Calu3 (cell line): ENCODE measurements around the gene S100G. TPM values are rescaled to one million over a fixed set of nuclear protein-coding genes. Genes with fewer than 3 reads are reported as not detected.
"Not testable (repeated sequence)": the region's sequence is repeated elsewhere in the genome, so short reads cannot be mapped to it uniquely, and the experiment has no call there.

Experiments used
- BruUV-seq: library from RNA; stranded (reverse); fragments of 400-500 nt; replicated peaks from 2 replicates; lab custom pipeline; 2021; lab: Mats Ljungman, UMichigan
- CTCF ChIA-PET: fragments of 300-600 bp; sonication (Branson Sonifier 250); formaldehyde crosslinking; loops from one replicate; lab custom pipeline; 2022; ENCODE audit warnings: antibody characterized with exemption; lab: Charles Lee
- DNase-seq: peaks from one replicate; pipeline ENCODE4 v3.0.0; 2022
- H3K27ac Mint-ChIP-seq: one replicate; pipeline ENCODE4 v1.8.0; 2022; ENCODE audit warnings: mixed read lengths; ENCODE audit not compliant: unreplicated experiment
- H3K27me3 Mint-ChIP-seq: one replicate; pipeline ENCODE4 v1.8.0; 2022; ENCODE audit warnings: mixed read lengths; ENCODE audit not compliant: unreplicated experiment
- H3K36me3 Mint-ChIP-seq: one replicate; pipeline ENCODE4 v1.8.0; 2022; ENCODE audit warnings: mild to moderate bottlenecking, moderate library complexity, mixed read lengths; ENCODE audit not compliant: insufficient read depth, unreplicated experiment
- H3K4me1 Mint-ChIP-seq: one replicate; pipeline ENCODE4 v1.8.0; 2022; ENCODE audit warnings: mild to moderate bottlenecking, low read depth, mixed read lengths; ENCODE audit not compliant: unreplicated experiment
- H3K4me3 Mint-ChIP-seq: one replicate; pipeline ENCODE4 v1.8.0; 2022; ENCODE audit warnings: mild to moderate bottlenecking, low read depth, moderate library complexity, mixed read lengths; ENCODE audit not compliant: unreplicated experiment
- H3K9me3 Mint-ChIP-seq: one replicate; pipeline ENCODE4 v1.8.0; 2022; ENCODE audit warnings: low read depth, mixed read lengths; ENCODE audit not compliant: unreplicated experiment
- intact Hi-C: fragments of 100-400 bp; cut with micrococcal nuclease; formaldehyde crosslinking; loops from one replicate; pipeline ENCODE4 v1.10.0; 2022; ENCODE audit not compliant: unreplicated experiment
- total RNA-seq: library from RNA; stranded (reverse); gene quantifications from 2 replicates; pipeline ENCODE4 v1.2.3, GENCODE V29; 2022
- TF ChIP-seq, protein P1 (sequence below): fragments of 200-600 bp; IDR thresholded peaks from one replicate; pipeline ENCODE4 v1.8.0; 2022; ENCODE audit warnings: antibody characterized with exemption; ENCODE audit not compliant: unreplicated experiment

S100G gene
- total RNA-seq, 1 experiment from 2014 or later, result not detected

DNA sequence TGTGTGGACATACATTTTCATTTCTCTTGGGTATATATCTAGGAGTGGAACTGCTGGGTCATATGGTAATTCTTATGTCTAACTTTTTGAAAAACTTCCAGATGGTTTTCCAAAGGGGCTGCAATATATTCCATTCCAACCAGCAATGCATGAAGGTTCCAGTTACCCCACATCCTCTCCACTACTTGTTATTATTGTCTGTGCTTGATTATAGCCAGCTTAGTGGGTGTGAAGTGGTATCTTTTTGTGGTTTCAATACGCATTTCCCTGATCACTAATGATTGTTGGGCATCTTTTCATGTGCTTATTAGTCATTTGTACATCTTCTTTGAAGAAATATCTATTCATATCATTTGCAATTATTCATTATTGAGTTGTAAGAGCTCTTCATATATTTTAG, 31.5 kb upstream of the S100G start:
- CTCF ChIA-PET, result no interaction called here
- H3K36me3 Mint-ChIP-seq, result no peaks in the 10 kb centered on the region

DNA sequence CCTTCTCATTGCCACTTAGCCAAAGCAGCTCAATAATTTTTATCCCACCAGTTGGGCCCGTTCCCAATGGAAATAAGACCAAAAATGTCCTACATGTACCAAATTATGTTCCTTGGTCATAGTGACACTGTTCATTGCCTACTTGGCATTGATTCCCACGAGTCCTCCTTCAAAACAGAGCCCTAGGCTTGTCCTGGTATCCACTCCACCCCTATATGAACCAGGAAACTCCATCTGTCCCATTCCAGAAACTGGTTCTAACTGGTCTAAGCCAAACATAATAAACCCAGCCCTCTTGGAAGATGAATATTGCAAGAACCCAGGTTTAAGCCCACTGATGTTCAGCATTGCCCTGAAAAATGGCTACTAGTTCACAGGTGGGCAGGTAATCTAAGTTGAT, 30.9 kb upstream of the S100G start:
- Mint-ChIP-seq H3K27me3 (no peaks in the 10 kb centered on the region), H3K4me3 (no peak overlapping the region), H3K27ac (no peak overlapping the region), H3K4me1 (no peaks in the 10 kb centered on the region), H3K36me3 (no peaks in the 10 kb centered on the region), H3K9me3 (no peaks in the 10 kb centered on the region)
- CTCF ChIA-PET, result no interaction called here
- BruUV-seq, result no TSS peak
- intact Hi-C loops, result no loop called here
- TF ChIP-seq, protein P1, sequence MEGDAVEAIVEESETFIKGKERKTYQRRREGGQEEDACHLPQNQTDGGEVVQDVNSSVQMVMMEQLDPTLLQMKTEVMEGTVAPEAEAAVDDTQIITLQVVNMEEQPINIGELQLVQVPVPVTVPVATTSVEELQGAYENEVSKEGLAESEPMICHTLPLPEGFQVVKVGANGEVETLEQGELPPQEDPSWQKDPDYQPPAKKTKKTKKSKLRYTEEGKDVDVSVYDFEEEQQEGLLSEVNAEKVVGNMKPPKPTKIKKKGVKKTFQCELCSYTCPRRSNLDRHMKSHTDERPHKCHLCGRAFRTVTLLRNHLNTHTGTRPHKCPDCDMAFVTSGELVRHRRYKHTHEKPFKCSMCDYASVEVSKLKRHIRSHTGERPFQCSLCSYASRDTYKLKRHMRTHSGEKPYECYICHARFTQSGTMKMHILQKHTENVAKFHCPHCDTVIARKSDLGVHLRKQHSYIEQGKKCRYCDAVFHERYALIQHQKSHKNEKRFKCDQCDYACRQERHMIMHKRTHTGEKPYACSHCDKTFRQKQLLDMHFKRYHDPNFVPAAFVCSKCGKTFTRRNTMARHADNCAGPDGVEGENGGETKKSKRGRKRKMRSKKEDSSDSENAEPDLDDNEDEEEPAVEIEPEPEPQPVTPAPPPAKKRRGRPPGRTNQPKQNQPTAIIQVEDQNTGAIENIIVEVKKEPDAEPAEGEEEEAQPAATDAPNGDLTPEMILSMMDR, result no peak
- no peak for DNase-seq

More for the DNA sequence above, 31.5 kb upstream of the S100G start:
- Mint-ChIP-seq H3K27ac (no peak overlapping the region), H3K4me1 (no peaks in the 10 kb centered on the region), H3K27me3 (no peaks in the 10 kb centered on the region), H3K4me3 (no peak overlapping the region), H3K9me3 (no peaks in the 10 kb centered on the region)
- TF ChIP-seq, protein P1, result no peak
- intact Hi-C loops, result no loop called here
- no TSS peak for BruUV-seq
- DNase-seq, result no peak

DNA sequence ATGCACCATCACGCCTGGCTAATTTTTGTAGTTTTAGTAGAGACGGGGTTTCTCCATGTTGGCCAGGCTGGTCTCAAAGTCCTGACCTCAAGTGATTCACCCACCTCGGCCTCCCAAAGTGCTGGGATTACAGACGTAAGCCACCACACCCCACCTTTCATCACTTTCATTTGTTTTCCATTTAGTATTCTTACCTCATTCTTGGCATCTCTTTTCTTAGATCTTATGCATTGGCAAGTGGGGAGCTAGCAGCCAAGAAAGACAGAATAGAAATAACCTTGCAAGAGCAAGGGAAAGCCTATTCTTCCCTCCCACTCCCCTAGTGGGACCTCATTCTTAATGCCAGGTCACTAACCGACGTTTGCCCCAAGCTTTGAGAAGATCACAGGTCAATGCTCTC, 21.4 kb upstream of the S100G start:
- H3K4me1 Mint-ChIP-seq, BruUV-seq, H3K9me3 Mint-ChIP-seq, H3K36me3 Mint-ChIP-seq, intact Hi-C loops, H3K4me3 Mint-ChIP-seq, H3K27ac Mint-ChIP-seq, H3K27me3 Mint-ChIP-seq, DNase-seq, CTCF ChIA-PET: not testable (repeated sequence)

DNA sequence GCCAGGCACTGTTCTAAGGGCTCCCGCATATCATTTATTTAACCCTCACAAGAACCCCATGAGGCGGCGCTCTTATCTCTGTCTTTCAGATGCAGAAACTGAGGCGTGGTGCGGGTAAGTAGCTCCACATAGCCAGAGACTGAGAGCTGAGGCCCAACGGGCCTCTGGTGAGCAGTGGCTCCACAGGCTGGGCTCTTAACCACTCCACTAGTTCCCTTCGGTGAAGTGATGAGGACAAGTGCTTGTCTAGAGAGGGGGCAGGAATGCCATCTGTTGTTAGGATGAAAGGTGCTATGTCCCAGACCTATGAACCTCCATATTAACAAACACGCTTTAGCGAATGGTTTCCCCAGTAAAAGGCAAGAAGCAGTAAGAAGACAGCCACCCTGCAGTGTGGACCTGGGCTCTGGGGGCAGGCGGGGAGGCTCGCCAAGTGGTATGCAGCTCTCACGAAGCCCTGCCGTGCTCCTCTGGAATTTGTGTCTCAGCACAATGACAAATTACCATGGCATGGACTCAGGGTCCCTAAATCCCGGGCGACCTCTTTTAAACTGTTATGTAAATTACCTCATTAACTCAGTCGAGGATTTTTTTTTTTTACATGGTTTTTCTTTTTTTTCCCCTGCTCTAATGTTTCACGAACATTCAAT, 20.9 kb upstream of the S100G start:
- Mint-ChIP-seq H3K36me3 (peaks cover 8% of the 10 kb centered on the region), H3K27me3 (no peaks in the 10 kb centered on the region), H3K4me3 (no peak overlapping the region), H3K27ac (no peak overlapping the region), H3K4me1 (no peaks in the 10 kb centered on the region), H3K9me3 (no peaks in the 10 kb centered on the region)
- DNase-seq, result no peak
- no TSS peak for BruUV-seq
- TF ChIP-seq, protein P1, result no peak
- intact Hi-C loops, result no loop called here
- CTCF ChIA-PET, result interaction anchor here (0.7 kb wide), 1 partner anchor 108 kb away, joined by 3 read pairs; no protein-coding TSS in a partner anchor

DNA sequence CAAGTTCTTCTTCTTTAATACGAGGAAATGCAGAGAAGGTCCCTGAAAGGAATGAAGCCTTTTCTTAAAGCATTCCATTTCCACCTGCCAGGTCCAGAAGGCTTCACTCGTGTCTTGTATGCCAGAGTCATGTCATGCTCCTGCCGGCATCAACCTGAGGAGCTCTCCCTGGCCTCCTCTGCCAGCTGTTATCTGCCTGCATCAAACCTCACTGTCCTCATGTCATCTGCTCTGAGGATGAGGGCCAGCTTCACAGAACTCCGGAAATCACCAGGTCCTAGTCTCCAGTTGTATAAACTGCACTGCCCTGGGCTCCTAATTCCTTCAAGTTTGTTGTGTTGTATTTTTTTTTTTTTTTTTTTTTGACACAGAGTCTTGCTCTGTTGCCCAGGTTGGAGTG, 20.0 kb upstream of the S100G start:
- H3K9me3 Mint-ChIP-seq, result no peaks in the 10 kb centered on the region
- CTCF ChIA-PET, result interaction anchor here (0.7 kb wide), 2 partner anchors 109 to 708 kb away, joined by 3 read pairs; no protein-coding TSS in a partner anchor
- no TSS peak for BruUV-seq

More for the DNA sequence above, 20.0 kb upstream of the S100G start:
- no peak for DNase-seq
- Mint-ChIP-seq H3K4me3 (no peak overlapping the region), H3K27me3 (no peaks in the 10 kb centered on the region), H3K36me3 (peaks cover 8% of the 10 kb centered on the region), H3K27ac (no peak overlapping the region), H3K4me1 (no peaks in the 10 kb centered on the region)
- TF ChIP-seq, protein P1, result no peak
- intact Hi-C loops, result no loop called here
